WERI-Rb-1 (cell line): Measurements from ENCODE around the gene TBCC.

ENCODE experiments used
- DNase-seq: peaks from one replicate; pipeline ENCODE4 v3.0.0-alpha.2; 2020
- H3K27ac ChIP-seq: fragments of 250-450 bp; sonication (Bioruptor Pico); 2 replicates; pipeline ENCODE4 v1.5.1; 2020; ENCODE audit warnings: mild to moderate bottlenecking, moderate library complexity
- H3K27me3 ChIP-seq: fragments of 250-450 bp; sonication (Bioruptor Pico); 2 replicates; pipeline ENCODE4 v1.5.1; 2021; ENCODE audit warnings: mild to moderate bottlenecking, low read depth, moderate library complexity; ENCODE audit not compliant: insufficient read depth, severe bottlenecking
- H3K36me3 ChIP-seq: fragments of 250-450 bp; sonication (Bioruptor Pico); 2 replicates; pipeline ENCODE4 v1.5.1; 2020; ENCODE audit warnings: mild to moderate bottlenecking, moderate library complexity
- H3K4me3 ChIP-seq: 2 replicates; pipeline ENCODE4 v1.5.1; 2011; ENCODE audit warnings: low read depth, mild to moderate bottlenecking, control low read depth, low read length
- H3K9me3 ChIP-seq: fragments of 250-450 bp; sonication (Bioruptor Pico); 2 replicates; pipeline ENCODE4 v1.5.1; 2021; ENCODE audit warnings: mild to moderate bottlenecking, moderate library complexity; ENCODE audit not compliant: severe bottlenecking
- CTCF ChIP-seq: IDR thresholded peaks from 2 replicates; pipeline ENCODE4 v1.5.1; 2011; ENCODE audit warnings: low read depth, mild to moderate bottlenecking, control low read depth, inconsistent platforms, low read length

TBCC gene

DNA sequence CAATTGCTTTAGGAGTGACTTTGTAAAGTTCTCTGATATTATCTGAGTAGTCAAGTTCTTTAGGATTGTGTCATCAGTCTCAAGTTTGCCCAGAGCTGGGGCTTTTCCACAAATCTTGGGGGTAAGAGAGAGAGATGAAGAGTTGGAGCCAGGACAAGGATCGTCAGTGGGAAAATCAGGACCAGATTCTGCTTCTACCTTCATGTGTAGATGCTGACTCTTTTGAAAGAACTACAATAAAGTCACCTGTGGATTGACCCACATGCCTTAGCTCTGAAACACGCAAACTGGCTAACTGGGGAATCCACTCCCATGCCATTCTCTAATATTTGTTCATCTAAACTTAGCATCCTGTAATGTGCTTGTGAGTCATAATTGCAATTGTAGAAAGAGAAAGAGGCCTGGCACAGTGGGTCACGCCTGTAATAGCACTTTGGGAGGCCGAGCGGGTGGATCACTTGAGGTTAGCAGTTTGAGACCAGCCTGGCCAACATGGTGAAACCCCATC is 20.3 kb upstream of the TBCC start:
- Histone ChIP-seq H3K9me3 (no peaks in the 10 kb centered on the region), H3K27me3 (no peaks in the 10 kb centered on the region), H3K27ac (no peak overlapping the region), H3K4me3 (no peak overlapping the region), H3K36me3 (no peaks in the 10 kb centered on the region)
- no peak for DNase-seq
- no peak for TF ChIP-seq CTCF

GRCh38 chr6:42764911-42765648 is 19.2 kb upstream of the TBCC start:
- Histone ChIP-seq H3K4me3 (no peak overlapping the region), H3K27me3 (no peaks in the 10 kb centered on the region), H3K27ac (no peak overlapping the region), H3K36me3 (no peaks in the 10 kb centered on the region), H3K9me3 (no peaks in the 10 kb centered on the region)
- no peak for DNase-seq
- TF ChIP-seq CTCF = no peak

GRCh38 chr6:42762950-42763349 is 17.0 kb upstream of the TBCC start:
- no peaks in the 10 kb centered on the region for H3K27me3 ChIP-seq
- TF ChIP-seq CTCF = no peak
- no peak overlapping the region for H3K27ac ChIP-seq
- DNase-seq = no peak
- no peaks in the 10 kb centered on the region for H3K9me3 ChIP-seq
- H3K4me3 ChIP-seq = no peak overlapping the region
- H3K36me3 ChIP-seq = no peaks in the 10 kb centered on the region

- Histone ChIP-seq H3K4me3 (no peak overlapping the region), H3K27me3 (no peaks in the 10 kb centered on the region), H3K9me3 (no peaks in the 10 kb centered on the region), H3K27ac (no peak overlapping the region), H3K36me3 (no peaks in the 10 kb centered on the region)
- no peak for DNase-seq
- no peak for TF ChIP-seq CTCF
Measured at GRCh38 chr6:42762426-42762859, 16.5 kb upstream of the TBCC start.

GRCh38 chr6:42761287-42762067 is 15.6 kb upstream of the TBCC start:
- DNase-seq = no peak
- Histone ChIP-seq H3K27me3 (no peaks in the 10 kb centered on the region), H3K9me3 (no peaks in the 10 kb centered on the region), H3K4me3 (no peak overlapping the region), H3K36me3 (no peaks in the 10 kb centered on the region), H3K27ac (no peak overlapping the region)
- no peak for TF ChIP-seq CTCF
